HG02642 (cell line): ENCODE measurements around the gene TMEM175.

Source experiments
- ATAC-seq: cut with Tn5 transposase; IDR thresholded peaks from one replicate; pipeline ENCODE4 v1.9.1; 2021; ENCODE audit warnings: mild to moderate bottlenecking; ENCODE audit not compliant: unreplicated experiment, poor library complexity

TMEM175 gene

GRCh38 chr4:931960-932712 lies at the start of gene TMEM175, which contains the start of gene GAK:
Gene TMEM175 (plus strand): TSS chr4:932460. CDS start chr4:947740, 15,280 bp downstream.
Gene GAK (minus strand): TSS chr4:932316. CDS start chr4:932187, 129 bp downstream.
- ATAC-seq = peak; percentile 95

- ATAC-seq = no peak
Observed at GRCh38 chr4:882646-883045, 49.6 kb upstream of the TMEM175 start.

GRCh38 chr4:883377-884095 lies 48.7 kb upstream of the TMEM175 start:
- ATAC-seq = no peak

- ATAC-seq = no peak
Observed at GRCh38 chr4:884259-884658, 48.0 kb upstream of the TMEM175 start.

- no peak for ATAC-seq
Observed at GRCh38 chr4:884896-885295, 47.4 kb upstream of the TMEM175 start.

GRCh38 chr4:885353-885752 lies 46.9 kb upstream of the TMEM175 start:
- ATAC-seq = no peak

GRCh38 chr4:886244-886643 lies 46.0 kb upstream of the TMEM175 start:
- ATAC-seq = no peak

- no peak for ATAC-seq
Observed at GRCh38 chr4:887034-887763, 45.1 kb upstream of the TMEM175 start.

- ATAC-seq = no peak
Observed at GRCh38 chr4:888029-888428, 44.2 kb upstream of the TMEM175 start.

- no peak for ATAC-seq
Observed at GRCh38 chr4:889516-889915, 42.7 kb upstream of the TMEM175 start.

- ATAC-seq = no peak
Observed at GRCh38 chr4:890036-890695, 42.1 kb upstream of the TMEM175 start.

- ATAC-seq = no peak
Observed at GRCh38 chr4:891747-892146, 40.5 kb upstream of the TMEM175 start.

- ATAC-seq = no peak
Observed at GRCh38 chr4:892780-893179, 39.5 kb upstream of the TMEM175 start.

- ATAC-seq = no peak
Observed at GRCh38 chr4:893276-893994, 38.8 kb upstream of the TMEM175 start.

GRCh38 chr4:893995-894705 lies 38.1 kb upstream of the TMEM175 start:
- ATAC-seq = no peak

- no peak for ATAC-seq
Observed at GRCh38 chr4:895596-895995, 36.7 kb upstream of the TMEM175 start.

GRCh38 chr4:896216-896615 lies 36.0 kb upstream of the TMEM175 start:
- ATAC-seq = no peak

GRCh38 chr4:896630-897029 lies 35.6 kb upstream of the TMEM175 start:
- ATAC-seq = no peak

- ATAC-seq = no peak
Observed at GRCh38 chr4:898123-898522, 34.1 kb upstream of the TMEM175 start.
